ENCODE results near the gene PA2G4. TPM values are rescaled to one million over a fixed set of nuclear protein-coding genes. Genes with fewer than 3 reads are reported as not detected.
"Not testable (repeated sequence)": the region's sequence is repeated elsewhere in the genome, so short reads cannot be mapped to it uniquely, and the experiment has no call there.

Gene PA2G4
- total RNA-seq: 92.2 and 93.5 TPM in 2 replicates
- polyA plus RNA-seq: 202 and 342 TPM in 2 replicates
- polyA plus RNA-seq (2012): 94.2 and 182 TPM in 2 replicates
- 12.2 and 20.4 TPM in 2 replicates for polyA minus RNA-seq (ENCODE audit: low replicate concordance)

DNA sequence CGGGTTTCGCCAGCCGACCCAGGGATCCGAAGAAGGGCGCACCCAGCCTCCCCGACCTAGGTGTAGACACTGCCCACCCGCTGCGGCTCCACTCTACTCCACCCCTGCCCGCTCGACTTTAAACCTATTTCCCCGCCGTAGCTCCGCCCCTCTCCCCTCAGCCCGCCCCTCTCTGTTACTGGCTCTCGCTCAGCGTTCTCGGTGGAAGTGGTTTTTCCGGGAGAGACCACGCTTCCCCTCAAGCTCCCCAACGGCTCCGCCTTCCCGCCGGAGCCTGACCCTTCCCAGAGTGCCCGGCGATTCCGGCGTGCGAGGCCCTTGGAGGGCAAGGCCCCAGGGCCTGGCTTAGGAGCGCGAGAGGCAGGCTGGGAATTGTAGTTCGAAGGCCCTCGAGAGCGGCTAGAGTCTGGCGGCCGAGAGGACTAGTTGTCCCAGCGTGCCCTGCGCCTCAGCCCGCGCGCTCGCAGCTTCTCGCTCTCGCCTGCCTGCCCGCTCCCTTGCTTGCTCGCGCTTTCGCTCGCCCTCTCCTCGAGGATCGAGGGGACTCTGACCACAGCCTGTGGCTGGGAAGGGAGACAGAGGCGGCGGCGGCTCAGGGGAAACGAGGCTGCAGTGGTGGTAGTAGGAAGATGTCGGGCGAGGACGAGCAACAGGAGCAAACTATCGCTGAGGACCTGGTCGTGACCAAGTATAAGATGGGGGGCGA is at the start of gene PA2G4:
PA2G4 (plus strand) TSS at position 451 of the 706 bp plus-strand sequence; CDS start at position 630, 179 bp downstream.
- Histone ChIP-seq H3K36me3 (ENCODE audit: control insufficient read depth, insufficient read depth, low read length) (peaks cover 7% of the 10 kb centered on the region), H3K4me2 (ENCODE audit: extremely low read depth, insufficient read depth, low read length) (peak within 1 kb of the TSS; percentile 76), H3K27me3 (ENCODE audit: control insufficient read depth, insufficient read depth, low read length) (no peaks in the 10 kb centered on the region), H4K20me1 (ENCODE audit: control insufficient read depth, extremely low read depth, insufficient read depth, low read length) (no peaks in the 10 kb centered on the region), H3K4me1 (ENCODE audit: control insufficient read depth, extremely low read depth, insufficient read depth, low read length) (peaks cover 5% of the 10 kb centered on the region), H3K79me2 (ENCODE audit: control insufficient read depth, insufficient read depth, low read length) (peaks cover 31% of the 10 kb centered on the region), H2AFZ (ENCODE audit: low read length) (peak within 1 kb of the TSS; percentile 85), H3K27ac (ENCODE audit: insufficient read depth, low read length) (peak within 1 kb of the TSS; percentile 92), H3K9ac (ENCODE audit: insufficient read depth, low read length) (peak within 1 kb of the TSS; percentile 91), H3K4me3 (replicated peaks in 1 of 4; ENCODE audit: control extremely low read depth in 1 of 4, insufficient read depth in 1 of 4, low read depth in 3 of 4, low read length in 4 of 4) (peak within 1 kb of the TSS; percentile 86 to 98 (median 93)), H3K9me3 (ENCODE audit: control insufficient read depth, insufficient read depth, low read depth, low read length) (no peaks in the 10 kb centered on the region)
- TF ChIP-seq EZH2 (IDR thresholded peaks at IDR 0.05; ENCODE audit: low read length, missing control alignments): no peak
- DNase-seq (ENCODE audit: low read depth in 2 of 2): peak; percentile 98 to 99

DNA sequence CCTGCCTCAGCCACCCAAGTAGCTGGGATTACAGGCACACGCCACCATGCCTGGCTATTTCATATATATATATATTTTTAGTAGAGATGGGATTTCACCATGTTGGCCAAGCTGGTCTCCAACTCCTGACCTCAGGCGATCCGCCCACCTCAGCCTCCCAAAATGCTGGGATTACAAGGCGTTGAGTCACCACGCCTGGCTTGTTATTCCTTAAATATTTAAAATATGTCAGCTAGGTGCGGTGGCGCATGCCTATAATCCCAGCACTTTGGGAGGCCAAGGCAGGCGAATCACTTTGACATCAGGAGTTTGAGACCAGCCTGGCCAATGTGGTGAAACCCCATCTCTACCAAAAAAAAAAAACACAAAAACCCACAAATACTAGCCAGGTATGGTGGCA is 44.4 kb upstream of the PA2G4 start:
- not testable (repeated sequence) for H3K4me1 ChIP-seq (ENCODE audit: control insufficient read depth, extremely low read depth, insufficient read depth, low read length); H3K9me3 ChIP-seq (ENCODE audit: control insufficient read depth, insufficient read depth, low read depth, low read length); H3K4me2 ChIP-seq (ENCODE audit: extremely low read depth, insufficient read depth, low read length); H3K27ac ChIP-seq (ENCODE audit: insufficient read depth, low read length); H3K27me3 ChIP-seq (ENCODE audit: control insufficient read depth, insufficient read depth, low read length); H3K4me3 ChIP-seq (replicated peaks in 1 of 4; ENCODE audit: control extremely low read depth in 1 of 4, insufficient read depth in 1 of 4, low read depth in 3 of 4, low read length in 4 of 4); H3K36me3 ChIP-seq (ENCODE audit: control insufficient read depth, insufficient read depth, low read length); H3K9ac ChIP-seq (ENCODE audit: insufficient read depth, low read length); H4K20me1 ChIP-seq (ENCODE audit: control insufficient read depth, extremely low read depth, insufficient read depth, low read length); H2AFZ ChIP-seq (ENCODE audit: low read length); H3K79me2 ChIP-seq (ENCODE audit: control insufficient read depth, insufficient read depth, low read length)
- peak in 1 of 2 donors; percentile 76 for DNase-seq (ENCODE audit: low read depth in 2 of 2)

DNA sequence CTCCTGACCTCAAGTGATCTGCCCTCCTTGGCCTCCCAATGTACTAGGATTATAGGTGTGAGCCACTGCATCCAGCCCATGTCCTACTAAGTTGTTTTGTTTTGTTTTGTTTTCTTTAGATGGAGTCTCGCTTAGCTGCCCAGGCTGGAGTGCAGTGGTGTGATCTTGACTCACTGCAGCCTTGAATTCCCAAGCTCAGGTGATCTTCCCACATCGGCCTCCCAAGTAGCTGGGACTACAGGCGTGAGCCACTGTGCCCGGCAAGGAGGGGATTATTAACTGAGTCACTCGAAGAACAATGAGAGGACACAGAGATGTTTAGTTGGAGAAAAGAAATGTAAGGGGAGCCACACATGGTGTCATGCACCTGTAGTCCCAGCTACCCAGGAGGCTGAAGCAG is 42.4 kb upstream of the PA2G4 start:
- no peaks in the 10 kb centered on the region for H3K36me3 ChIP-seq (ENCODE audit: control insufficient read depth, insufficient read depth, low read length)
- no peak overlapping the region for H3K4me2 ChIP-seq (ENCODE audit: extremely low read depth, insufficient read depth, low read length)
- H3K4me1 ChIP-seq (ENCODE audit: control insufficient read depth, extremely low read depth, insufficient read depth, low read length): no peaks in the 10 kb centered on the region
- H3K27ac ChIP-seq (ENCODE audit: insufficient read depth, low read length): no peak overlapping the region
- no peaks in the 10 kb centered on the region for H3K79me2 ChIP-seq (ENCODE audit: control insufficient read depth, insufficient read depth, low read length)
- no peak for DNase-seq (ENCODE audit: low read depth in 2 of 2)
- no peaks in the 10 kb centered on the region for H3K9me3 ChIP-seq (ENCODE audit: control insufficient read depth, insufficient read depth, low read depth, low read length)
- TF ChIP-seq, protein P1, sequence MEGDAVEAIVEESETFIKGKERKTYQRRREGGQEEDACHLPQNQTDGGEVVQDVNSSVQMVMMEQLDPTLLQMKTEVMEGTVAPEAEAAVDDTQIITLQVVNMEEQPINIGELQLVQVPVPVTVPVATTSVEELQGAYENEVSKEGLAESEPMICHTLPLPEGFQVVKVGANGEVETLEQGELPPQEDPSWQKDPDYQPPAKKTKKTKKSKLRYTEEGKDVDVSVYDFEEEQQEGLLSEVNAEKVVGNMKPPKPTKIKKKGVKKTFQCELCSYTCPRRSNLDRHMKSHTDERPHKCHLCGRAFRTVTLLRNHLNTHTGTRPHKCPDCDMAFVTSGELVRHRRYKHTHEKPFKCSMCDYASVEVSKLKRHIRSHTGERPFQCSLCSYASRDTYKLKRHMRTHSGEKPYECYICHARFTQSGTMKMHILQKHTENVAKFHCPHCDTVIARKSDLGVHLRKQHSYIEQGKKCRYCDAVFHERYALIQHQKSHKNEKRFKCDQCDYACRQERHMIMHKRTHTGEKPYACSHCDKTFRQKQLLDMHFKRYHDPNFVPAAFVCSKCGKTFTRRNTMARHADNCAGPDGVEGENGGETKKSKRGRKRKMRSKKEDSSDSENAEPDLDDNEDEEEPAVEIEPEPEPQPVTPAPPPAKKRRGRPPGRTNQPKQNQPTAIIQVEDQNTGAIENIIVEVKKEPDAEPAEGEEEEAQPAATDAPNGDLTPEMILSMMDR (conservative IDR thresholded peaks at IDR 0.05 in 1 of 2, IDR thresholded peaks at IDR 0.05 in 1 of 2; ENCODE audit: low read depth in 1 of 2, low read length in 2 of 2): no peak
- no peak for TF ChIP-seq EZH2 (IDR thresholded peaks at IDR 0.05; ENCODE audit: low read length, missing control alignments)
- H4K20me1 ChIP-seq (ENCODE audit: control insufficient read depth, extremely low read depth, insufficient read depth, low read length): no peaks in the 10 kb centered on the region
- no peak overlapping the region for H2AFZ ChIP-seq (ENCODE audit: low read length)
- no peak overlapping the region for H3K4me3 ChIP-seq (replicated peaks in 1 of 4; ENCODE audit: control extremely low read depth in 1 of 4, insufficient read depth in 1 of 4, low read depth in 3 of 4, low read length in 4 of 4)
- H3K27me3 ChIP-seq (ENCODE audit: control insufficient read depth, insufficient read depth, low read length): no peaks in the 10 kb centered on the region
- no peak overlapping the region for H3K9ac ChIP-seq (ENCODE audit: insufficient read depth, low read length)

DNA sequence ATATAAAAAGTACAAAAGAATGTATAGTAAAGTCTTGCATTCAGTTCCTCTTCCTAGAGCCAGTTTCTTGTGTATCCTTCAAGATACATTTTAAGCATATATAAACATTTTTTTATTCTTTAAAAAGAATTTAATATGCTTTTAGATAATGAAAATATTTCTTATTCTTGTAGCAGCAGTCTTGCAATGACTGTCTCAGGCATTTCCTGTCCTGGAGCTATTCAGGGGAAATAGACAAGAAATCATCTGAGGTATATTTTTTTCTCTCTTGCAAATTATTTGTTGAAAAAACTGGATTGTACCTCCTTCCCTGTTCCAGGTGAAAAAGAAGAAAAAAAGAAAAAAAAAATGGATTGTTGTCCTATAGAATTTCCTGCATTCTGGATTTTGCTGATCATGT is 41.4 kb upstream of the PA2G4 start:
- Histone ChIP-seq H3K4me2 (ENCODE audit: extremely low read depth, insufficient read depth, low read length) (no peak overlapping the region), H3K9me3 (ENCODE audit: control insufficient read depth, insufficient read depth, low read depth, low read length) (no peaks in the 10 kb centered on the region), H4K20me1 (ENCODE audit: control insufficient read depth, extremely low read depth, insufficient read depth, low read length) (no peaks in the 10 kb centered on the region), H3K79me2 (ENCODE audit: control insufficient read depth, insufficient read depth, low read length) (no peaks in the 10 kb centered on the region), H2AFZ (ENCODE audit: low read length) (no peak overlapping the region), H3K4me1 (ENCODE audit: control insufficient read depth, extremely low read depth, insufficient read depth, low read length) (no peaks in the 10 kb centered on the region), H3K27ac (ENCODE audit: insufficient read depth, low read length) (no peak overlapping the region), H3K27me3 (ENCODE audit: control insufficient read depth, insufficient read depth, low read length) (no peaks in the 10 kb centered on the region), H3K4me3 (replicated peaks in 1 of 4; ENCODE audit: control extremely low read depth in 1 of 4, insufficient read depth in 1 of 4, low read depth in 3 of 4, low read length in 4 of 4) (no peak overlapping the region), H3K36me3 (ENCODE audit: control insufficient read depth, insufficient read depth, low read length) (no peaks in the 10 kb centered on the region), H3K9ac (ENCODE audit: insufficient read depth, low read length) (no peak overlapping the region)
- no peak for TF ChIP-seq EZH2 (IDR thresholded peaks at IDR 0.05; ENCODE audit: low read length, missing control alignments)
- TF ChIP-seq, protein P1 (conservative IDR thresholded peaks at IDR 0.05 in 1 of 2, IDR thresholded peaks at IDR 0.05 in 1 of 2; ENCODE audit: low read depth in 1 of 2, low read length in 2 of 2): no peak
- DNase-seq (ENCODE audit: low read depth in 2 of 2): peak in 1 of 2 donors; percentile 20
